NT2/D1 (cell line): ENCODE results near the gene SLC7A9.

ENCODE experiments used
- SUZ12 ChIP-seq: IDR thresholded peaks from 2 replicates; pipeline ENCODE4 v1.6.1; 2011; ENCODE audit not compliant: insufficient read length, insufficient read depth; ENCODE audit errors: extremely low read depth
- YY1 ChIP-seq: IDR thresholded peaks from 2 replicates; pipeline ENCODE4 v1.6.1; 2011; ENCODE audit not compliant: insufficient read length, insufficient read depth

DNA sequence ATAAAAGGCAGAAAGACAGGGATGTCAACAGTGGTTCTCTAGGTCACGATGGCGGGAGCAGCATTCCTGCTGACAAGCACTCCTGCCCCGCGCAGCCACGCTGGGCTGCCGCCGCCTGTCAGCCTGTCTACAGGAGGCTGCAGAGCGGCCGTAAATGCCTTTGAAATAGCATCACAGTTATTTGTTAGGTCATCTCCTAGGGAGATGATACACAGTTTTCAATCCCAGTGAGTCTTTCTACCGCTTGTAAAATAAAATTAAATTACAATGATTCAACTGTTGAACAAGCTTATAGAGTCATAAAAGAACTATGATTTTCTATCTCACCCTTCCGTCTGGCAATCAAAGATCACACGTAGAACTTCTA is 7.3 kb upstream of the SLC7A9 start:
- TF ChIP-seq YY1, result no peak
- TF ChIP-seq SUZ12, result no peak
